ENCODE measurements around the gene MAP3K3. TPM values are rescaled to one million over a fixed set of nuclear protein-coding genes. Genes with fewer than 3 reads are reported as not detected.

Gene MAP3K3
- total and polyA plus RNA-seq, 2 donors (not counting 3 experiments of a cell fraction or from before 2014, with no cell fraction given): 56.6 to 81.0 TPM

GRCh38 chr17:63675231-63675606, 53.0 kb downstream of the MAP3K3 start:
- no peak overlapping the region for H2AFZ ChIP-seq (ENCODE audit: low read depth, low read length)
- H3K27me3 ChIP-seq (ENCODE audit: control insufficient read depth in 2 of 2, insufficient read depth in 2 of 2, low read length in 2 of 2): no peaks in the 10 kb centered on the region
- DNase-seq (ENCODE audit: low read depth, low spot score): peak; percentile 85
- CTCF ChIA-PET: interaction anchor here (0.9 to 3.8 kb wide), 12 partner anchors 9 to 250 kb away, joined by 3 to 37 read pairs (median 8); partner anchors contain the start of genes LIMD2 and MAP3K3
- POLR2A ChIA-PET: interaction anchor here (1.1 to 2.9 kb wide), 4 partner anchors 9 to 74 kb away, joined by 3 to 10 read pairs (median 6); partner anchors contain the start of genes MAP3K3 and TACO1
- H4K20me1 ChIP-seq (replicated peaks; ENCODE audit: control insufficient read depth, extremely low read depth, insufficient read depth, low read length): no peaks in the 10 kb centered on the region
- H3K9ac ChIP-seq (replicated peaks; ENCODE audit: extremely low read depth, insufficient read depth, low read length): peak overlapping the region; percentile 77
- peaks cover 45% of the 10 kb centered on the region for H3K4me1 ChIP-seq (ENCODE audit: control insufficient read depth, extremely low read depth, insufficient read depth, low read length)
- TF ChIP-seq EZH2 (IDR thresholded peaks at IDR 0.05; ENCODE audit: borderline replicate concordance, low read depth, low read length, severe bottlenecking) (no peak), MYC (IDR thresholded peaks at IDR 0.05; ENCODE audit: low read depth, low read length) (no peak), POLR2AphosphoS5 (IDR thresholded peaks at IDR 0.05; ENCODE audit: insufficient read depth, low read depth, low read length) (peak; percentile 64), CTCF (IDR thresholded peaks at IDR 0.05; ENCODE audit: extremely low read depth in 1 of 2, insufficient read depth in 1 of 2, low read depth in 1 of 2, low read length in 2 of 2) (no peak), JUN (IDR thresholded peaks at IDR 0.05; ENCODE audit: borderline replicate concordance, insufficient read depth, insufficient read length, low read depth) (no peak), GATA2 (IDR thresholded peaks at IDR 0.05; ENCODE audit: insufficient read depth, insufficient read length, low read depth, low read length) (peak; percentile 72), MAX (IDR thresholded peaks at IDR 0.05; ENCODE audit: insufficient read depth, insufficient read length) (no peak), FOS (IDR thresholded peaks at IDR 0.05; ENCODE audit: borderline replicate concordance, insufficient read depth, low read length) (peak; percentile 42), POLR2A (IDR thresholded peaks at IDR 0.05; ENCODE audit: low read depth, low read length) (peak; percentile 69)
- peaks cover 6% of the 10 kb centered on the region for H3K79me2 ChIP-seq (ENCODE audit: control insufficient read depth, insufficient read depth, low read length)
- no peaks in the 10 kb centered on the region for H3K9me1 ChIP-seq (replicated peaks; ENCODE audit: control insufficient read depth, extremely low read depth, insufficient read depth, low read length)
- peaks cover 3 to 11% of the 10 kb centered on the region in 2 experiments for H3K36me3 ChIP-seq (ENCODE audit: control insufficient read depth in 2 of 2, extremely low read depth in 1 of 2, insufficient read depth in 2 of 2, low read length in 2 of 2)
- H3K4me3 ChIP-seq (replicated peaks in 1 of 3; ENCODE audit: insufficient read depth in 1 of 3, low read depth in 1 of 3, low read length in 3 of 3): peak overlapping the region in 1 of 3 experiments; percentile 61
- dilution Hi-C loops (cut with MboI; ENCODE audit: extremely low pct_ligation_motif_present, low sequenced_read_pairs): no loop called here
- FAIRE-seq: no peak
- no TSS peak for BruUV-seq (replicated peaks)
- peak overlapping the region; percentile 91 for H3K27ac ChIP-seq (ENCODE audit: insufficient read depth, low read depth, low read length)
- H3K4me2 ChIP-seq (ENCODE audit: insufficient read depth, low read length): peak overlapping the region; percentile 86
- no peaks in the 10 kb centered on the region for H3K9me3 ChIP-seq (replicated peaks; ENCODE audit: control insufficient read depth, insufficient read depth, low read length)
- intact Hi-C loops (cut with micrococcal nuclease): loop anchor here (5.0 kb wide), 2 partner anchors 123 to 248 kb away; partner anchors contain the start of gene DCAF7
